Neural crest cell (in vitro differentiated cells): Measurements from ENCODE around the gene IFI6. TPM values are rescaled to one million over a fixed set of nuclear protein-coding genes. Genes with fewer than 3 reads are reported as not detected.

ENCODE experiments used
- DNase-seq: peaks from one replicate; pipeline ENCODE4 v3.0.0; 2021; ENCODE audit warnings: low read depth, mixed read lengths, low spot score
- H3K27ac Mint-ChIP-seq: one replicate; pipeline ENCODE4 v1.8.0; 2021; ENCODE audit warnings: mild to moderate bottlenecking, mixed read lengths; ENCODE audit not compliant: unreplicated experiment
- H3K27me3 Mint-ChIP-seq: 2 replicates; pipeline ENCODE4 v1.8.0; 2021; ENCODE audit warnings: low read depth, mild to moderate bottlenecking, mixed read lengths
- H3K36me3 Mint-ChIP-seq: 2 replicates; pipeline ENCODE4 v1.8.0; 2021; ENCODE audit warnings: low read depth, mild to moderate bottlenecking, mixed read lengths
- H3K4me1 Mint-ChIP-seq: 2 replicates; pipeline ENCODE4 v1.8.0; 2021; ENCODE audit warnings: mixed read lengths
- H3K4me3 Mint-ChIP-seq: one replicate; pipeline ENCODE4 v1.8.0; 2021; ENCODE audit warnings: mild to moderate bottlenecking, mixed read lengths
- H3K9me3 Mint-ChIP-seq: 2 replicates; pipeline ENCODE4 v1.8.0; 2021; ENCODE audit warnings: mixed read lengths
- CTCF ChIP-seq: fragments of 200-600 bp; sonication (generic); conservative IDR thresholded peaks from 2 replicates; pipeline ENCODE4 v1.5.0; 2021; ENCODE audit warnings: antibody characterized with exemption, mild to moderate bottlenecking
- total RNA-seq: library from RNA; stranded (reverse); gene quantifications from 2 replicates; pipeline ENCODE4 v1.2.1, GENCODE V29; 2021

The IFI6 gene
- total RNA-seq, 1 donor from 2014 or later, result 15.2 TPM

- Mint-ChIP-seq H3K36me3 (no peaks in the 10 kb centered on the region), H3K4me1 (peaks cover 23% of the 10 kb centered on the region), H3K9me3 (no peaks in the 10 kb centered on the region), H3K4me3 (no peak overlapping the region), H3K27me3 (no peaks in the 10 kb centered on the region), H3K27ac (no peak overlapping the region)
- TF ChIP-seq CTCF, result no peak
- DNase-seq, result no peak
These were observed 45.7 kb downstream of the IFI6 start for GRCh38 chr1:27626031-27626935.

- Mint-ChIP-seq H3K9me3 (no peaks in the 10 kb centered on the region), H3K27ac (no peak overlapping the region), H3K4me3 (no peak overlapping the region), H3K4me1 (peaks cover 18% of the 10 kb centered on the region), H3K36me3 (no peaks in the 10 kb centered on the region), H3K27me3 (no peaks in the 10 kb centered on the region)
- DNase-seq, result no peak
- TF ChIP-seq CTCF, result no peak
These were observed 47.4 kb downstream of the IFI6 start for GRCh38 chr1:27624467-27625178.

GRCh38 chr1:27623327-27624212 is 48.4 kb downstream of the IFI6 start:
- no peak overlapping the region for H3K4me3 Mint-ChIP-seq
- H3K27ac Mint-ChIP-seq, result no peak overlapping the region
- peaks cover 11% of the 10 kb centered on the region for H3K4me1 Mint-ChIP-seq
- DNase-seq, result no peak
- TF ChIP-seq CTCF, result no peak
- no peaks in the 10 kb centered on the region for H3K9me3 Mint-ChIP-seq
- H3K27me3 Mint-ChIP-seq, result no peaks in the 10 kb centered on the region
- H3K36me3 Mint-ChIP-seq, result no peaks in the 10 kb centered on the region

GRCh38 chr1:27622828-27623227 is 49.2 kb downstream of the IFI6 start:
- no peaks in the 10 kb centered on the region for H3K9me3 Mint-ChIP-seq

More at GRCh38 chr1:27622828-27623227, 49.2 kb downstream of the IFI6 start:
- H3K4me1 Mint-ChIP-seq, result peaks cover 11% of the 10 kb centered on the region
- H3K36me3 Mint-ChIP-seq, result no peaks in the 10 kb centered on the region
- H3K27me3 Mint-ChIP-seq, result no peaks in the 10 kb centered on the region
- no peak overlapping the region for H3K27ac Mint-ChIP-seq
- DNase-seq, result no peak
- no peak overlapping the region for H3K4me3 Mint-ChIP-seq
- no peak for TF ChIP-seq CTCF
